PFSK-1 (cell line): Measurements from ENCODE around the gene HDGFL3.

Experiments
- FOXP2 ChIP-seq: optimal IDR thresholded peaks from 2 replicates; pipeline ENCODE3; 2011; ENCODE audit warnings: borderline replicate concordance, control low read depth, inconsistent platforms; ENCODE audit not compliant: insufficient read depth; ENCODE audit errors: extremely low read length, extremely low read depth
- POLR2AphosphoS5 ChIP-seq: IDR thresholded peaks from 2 replicates; pipeline ENCODE4 v1.6.1; 2012; ENCODE audit warnings: low read depth, mild to moderate bottlenecking, control low read depth, low read length, moderate library complexity
- SIN3A ChIP-seq: IDR thresholded peaks from 2 replicates; pipeline ENCODE4 v1.6.1; 2012; ENCODE audit warnings: mild to moderate bottlenecking, low read length, moderate library complexity, borderline replicate concordance; ENCODE audit not compliant: insufficient read depth
- TAF1 ChIP-seq: IDR thresholded peaks from 2 replicates; pipeline ENCODE4 v1.6.1; 2012; ENCODE audit warnings: low read length, control low read depth, borderline replicate concordance; ENCODE audit not compliant: insufficient read depth
- TF ChIP-seq, protein P1 (sequence below), 2 experiments: IDR thresholded peaks; 2 replicates each; pipeline versions ENCODE4 v1.6.1 to v1.8.0; 2011 to 2012; ENCODE audit warnings: low read depth in 2 of 2, low read length in 2 of 2, control low read depth in 1 of 2, inconsistent platforms in 1 of 2, mild to moderate bottlenecking in 1 of 2, moderate library complexity in 1 of 2; ENCODE audit not compliant: insufficient read depth in 1 of 2

The HDGFL3 gene

DNA sequence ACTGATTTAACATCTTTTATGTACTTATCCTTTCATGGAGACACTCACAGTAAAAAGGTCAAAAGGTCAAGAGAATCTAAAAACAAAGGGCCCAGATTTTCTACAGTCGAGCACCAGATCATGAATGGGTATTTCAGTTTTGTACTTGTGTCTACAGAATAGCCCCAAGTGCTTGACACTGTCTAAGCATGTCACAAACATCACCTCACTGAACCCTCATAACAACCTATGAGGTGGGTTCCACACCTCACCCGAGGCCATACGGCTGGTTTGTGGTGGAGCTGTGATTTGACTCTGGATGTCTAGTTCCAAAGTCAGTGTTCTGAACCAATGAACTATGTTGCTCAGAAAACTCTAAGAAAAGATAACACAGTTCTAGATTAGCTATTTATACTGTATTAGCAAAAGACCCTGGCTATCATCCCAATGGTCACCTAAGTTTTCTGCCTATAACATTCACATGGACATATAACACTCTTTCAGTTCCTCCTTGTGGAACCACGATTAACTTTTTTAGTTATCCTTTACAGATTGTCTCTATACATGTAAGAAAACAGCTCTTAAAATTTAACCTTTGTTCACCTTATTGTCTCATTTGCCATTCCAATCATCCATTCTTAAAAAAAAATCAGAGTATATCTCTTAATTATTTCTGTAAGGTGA, 74.6 kb downstream of the HDGFL3 start:
- TF ChIP-seq FOXP2 (no peak), TAF1 (no peak)

DNA sequence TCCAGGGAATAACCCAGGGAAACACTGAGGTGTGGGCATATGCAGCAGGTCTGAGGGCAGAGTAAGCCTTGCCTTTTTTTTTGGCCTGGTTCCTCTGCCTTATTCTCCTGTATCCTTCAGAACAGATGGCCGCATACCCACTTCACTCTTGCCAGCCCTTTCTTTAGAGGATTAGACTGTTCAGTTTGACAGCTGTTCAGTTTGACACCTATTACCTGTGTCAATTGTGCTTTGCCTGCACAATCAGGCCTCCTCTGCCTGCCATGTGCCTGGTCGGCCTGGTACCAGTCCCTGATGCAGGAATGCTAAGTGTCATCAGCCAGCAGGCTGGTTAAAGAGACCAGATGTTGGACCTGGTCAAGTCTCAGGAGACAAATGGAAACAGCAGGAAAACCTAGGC, 77.8 kb downstream of the HDGFL3 start:
- TF ChIP-seq POLR2AphosphoS5 (no peak), SIN3A (no peak), TAF1 (no peak), FOXP2 (no peak)
- TF ChIP-seq, protein P1, sequence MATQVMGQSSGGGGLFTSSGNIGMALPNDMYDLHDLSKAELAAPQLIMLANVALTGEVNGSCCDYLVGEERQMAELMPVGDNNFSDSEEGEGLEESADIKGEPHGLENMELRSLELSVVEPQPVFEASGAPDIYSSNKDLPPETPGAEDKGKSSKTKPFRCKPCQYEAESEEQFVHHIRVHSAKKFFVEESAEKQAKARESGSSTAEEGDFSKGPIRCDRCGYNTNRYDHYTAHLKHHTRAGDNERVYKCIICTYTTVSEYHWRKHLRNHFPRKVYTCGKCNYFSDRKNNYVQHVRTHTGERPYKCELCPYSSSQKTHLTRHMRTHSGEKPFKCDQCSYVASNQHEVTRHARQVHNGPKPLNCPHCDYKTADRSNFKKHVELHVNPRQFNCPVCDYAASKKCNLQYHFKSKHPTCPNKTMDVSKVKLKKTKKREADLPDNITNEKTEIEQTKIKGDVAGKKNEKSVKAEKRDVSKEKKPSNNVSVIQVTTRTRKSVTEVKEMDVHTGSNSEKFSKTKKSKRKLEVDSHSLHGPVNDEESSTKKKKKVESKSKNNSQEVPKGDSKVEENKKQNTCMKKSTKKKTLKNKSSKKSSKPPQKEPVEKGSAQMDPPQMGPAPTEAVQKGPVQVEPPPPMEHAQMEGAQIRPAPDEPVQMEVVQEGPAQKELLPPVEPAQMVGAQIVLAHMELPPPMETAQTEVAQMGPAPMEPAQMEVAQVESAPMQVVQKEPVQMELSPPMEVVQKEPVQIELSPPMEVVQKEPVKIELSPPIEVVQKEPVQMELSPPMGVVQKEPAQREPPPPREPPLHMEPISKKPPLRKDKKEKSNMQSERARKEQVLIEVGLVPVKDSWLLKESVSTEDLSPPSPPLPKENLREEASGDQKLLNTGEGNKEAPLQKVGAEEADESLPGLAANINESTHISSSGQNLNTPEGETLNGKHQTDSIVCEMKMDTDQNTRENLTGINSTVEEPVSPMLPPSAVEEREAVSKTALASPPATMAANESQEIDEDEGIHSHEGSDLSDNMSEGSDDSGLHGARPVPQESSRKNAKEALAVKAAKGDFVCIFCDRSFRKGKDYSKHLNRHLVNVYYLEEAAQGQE (IDR thresholded peaks at IDR 0.05; ENCODE audit: insufficient read depth in 1 of 2, low read depth in 2 of 2, low read length in 2 of 2): no peak

DNA sequence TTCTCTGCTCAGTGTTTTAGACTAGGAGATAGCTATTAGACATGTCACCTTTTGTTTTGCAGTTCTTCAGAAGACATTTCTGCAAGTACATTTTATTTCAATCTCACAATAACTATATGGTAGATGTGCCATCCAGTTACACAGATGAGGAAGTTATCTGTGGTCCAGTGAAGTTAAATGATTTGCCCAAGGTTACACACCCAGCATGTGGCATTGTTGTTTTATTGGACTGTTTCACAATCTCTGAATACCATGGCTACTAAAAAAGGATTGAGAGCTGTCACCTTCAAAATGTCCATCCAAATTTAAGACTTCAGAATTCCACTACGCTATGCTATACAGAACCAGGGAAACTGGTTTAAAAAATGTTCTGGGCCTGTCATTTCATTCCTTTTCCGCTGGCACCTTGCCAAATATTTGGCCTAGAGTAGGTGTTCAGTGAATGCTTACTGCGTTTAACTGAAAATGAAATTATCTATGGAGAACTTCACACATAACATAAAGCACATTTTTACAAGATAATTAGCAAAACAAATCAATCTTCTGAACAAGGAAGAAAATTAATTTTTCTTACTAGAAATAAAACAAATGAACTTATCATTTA, 80.0 kb downstream of the HDGFL3 start:
- no peak for TF ChIP-seq SIN3A

DNA sequence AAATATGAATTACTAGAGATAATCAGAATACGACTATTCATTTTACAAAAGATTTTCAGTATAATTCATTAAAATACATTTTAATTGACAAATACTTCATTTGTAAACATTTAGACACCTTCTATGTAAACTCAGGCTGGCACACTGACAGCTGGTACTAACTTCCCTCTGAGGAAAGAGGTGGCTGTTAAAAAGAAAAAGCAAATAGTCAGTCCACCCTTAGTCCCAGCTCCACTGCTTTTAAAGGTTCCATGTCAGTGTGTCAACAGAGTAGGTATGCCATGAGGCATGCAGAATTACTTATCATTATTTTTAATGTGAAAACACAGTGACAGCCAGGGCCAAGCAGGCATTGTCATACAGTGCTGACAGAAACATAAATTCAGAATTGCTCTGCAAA, 84.1 kb downstream of the HDGFL3 start:
- TF ChIP-seq FOXP2: no peak
- TF ChIP-seq, protein P1 (IDR thresholded peaks at IDR 0.05; ENCODE audit: insufficient read depth in 1 of 2, low read depth in 2 of 2, low read length in 2 of 2): no peak
- TF ChIP-seq SIN3A: no peak
- TF ChIP-seq POLR2AphosphoS5: no peak
- TF ChIP-seq TAF1: no peak

DNA sequence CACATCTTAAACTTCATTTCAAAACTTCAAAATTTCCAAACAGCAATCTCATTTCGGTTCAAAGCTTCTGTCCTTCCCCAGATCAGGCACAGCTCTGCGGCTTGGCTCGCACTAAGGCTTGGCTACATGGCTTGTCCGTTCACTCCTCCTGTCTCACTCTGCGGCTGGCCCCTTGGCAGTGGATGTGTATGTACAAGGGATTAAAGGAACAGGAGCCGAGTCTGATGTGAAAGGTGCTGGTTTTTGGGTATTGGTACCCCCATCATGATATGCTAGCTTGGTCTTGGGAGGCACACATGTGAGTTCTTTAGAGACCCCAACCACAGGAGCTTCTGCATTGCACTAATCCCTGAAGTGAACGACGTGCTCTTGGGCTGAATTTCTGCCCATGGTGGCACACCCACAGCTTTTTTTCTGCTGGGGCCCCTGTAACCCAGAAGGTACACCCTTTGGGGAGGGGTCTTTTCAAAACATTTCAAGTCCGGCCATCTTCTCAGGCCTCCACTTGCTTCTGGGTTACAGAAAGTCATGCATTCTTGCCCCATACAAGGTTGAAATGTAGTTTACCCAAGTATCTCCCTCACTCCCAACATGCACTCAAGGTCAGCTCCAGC, 87.5 kb downstream of the HDGFL3 start:
- TF ChIP-seq POLR2AphosphoS5 (no peak), SIN3A (no peak), TAF1 (no peak), FOXP2 (no peak)
- TF ChIP-seq, protein P1 (IDR thresholded peaks at IDR 0.05; ENCODE audit: insufficient read depth in 1 of 2, low read depth in 2 of 2, low read length in 2 of 2): no peak

DNA sequence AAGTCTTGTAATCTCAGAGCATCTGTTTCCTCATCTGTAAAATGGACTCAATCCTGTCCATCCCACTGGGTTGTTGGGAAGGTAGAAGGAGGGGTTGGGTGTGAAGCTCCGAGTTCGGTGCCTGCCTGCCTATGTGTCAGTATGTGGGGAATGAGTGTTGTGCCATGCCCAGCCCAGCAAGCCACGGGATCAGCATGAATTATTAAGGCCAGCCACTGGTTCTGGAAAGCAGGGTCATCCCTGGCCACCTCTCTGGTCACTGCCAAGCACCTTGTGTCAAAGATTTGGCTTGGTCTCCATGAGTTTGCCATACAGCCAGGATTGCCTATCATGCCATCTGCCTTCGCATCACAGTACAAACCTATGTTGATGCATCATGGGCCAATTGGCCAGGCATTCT, 88.7 kb downstream of the HDGFL3 start:
- TF ChIP-seq, protein P1 (IDR thresholded peaks at IDR 0.05; ENCODE audit: insufficient read depth in 1 of 2, low read depth in 2 of 2, low read length in 2 of 2): no peak
- TF ChIP-seq SIN3A (no peak), POLR2AphosphoS5 (no peak), FOXP2 (no peak), TAF1 (no peak)
